ENCODE data around the gene MRPS22. TPM values are rescaled to one million over a fixed set of nuclear protein-coding genes. Genes with fewer than 3 reads are reported as not detected.
A peak's percentile ranks its signal among the peaks of the same experiment; 100 is the strongest.
"Not testable (repeated sequence)": the region's sequence is repeated elsewhere in the genome, so short reads cannot be mapped to it uniquely, and the experiment has no call there.

MRPS22 gene
- polyA plus RNA-seq, 3 donors, result 19.2 to 43.2 (median 39.0) TPM

DNA sequence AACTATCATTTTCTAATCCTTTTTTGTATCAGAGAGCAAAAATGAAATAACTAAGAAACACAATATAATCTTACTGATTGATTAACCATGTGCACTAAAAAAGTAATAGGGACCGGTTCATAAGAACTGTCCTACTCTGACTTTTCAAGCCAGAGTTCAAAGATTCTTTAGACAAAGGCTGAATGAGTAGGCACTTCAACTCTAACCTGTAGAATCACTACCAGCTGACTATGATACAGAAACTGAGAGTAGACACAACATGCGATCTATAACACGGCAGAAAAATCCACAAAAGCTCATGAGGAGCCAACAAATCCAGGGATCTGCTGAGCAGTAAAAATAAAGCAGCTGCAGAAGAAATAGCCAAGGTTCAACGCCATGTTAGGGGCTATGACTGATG, 36.8 kb downstream of the MRPS22 start:
- no peak overlapping the region for H3K4me3 Mint-ChIP-seq
- H3K79me2 ChIP-seq (ENCODE audit: insufficient read depth, low read length), result peaks cover 69% of the 10 kb centered on the region
- 97% methylated on average over 3 of the region's 4 CpGs for WGBS (ENCODE audit: insufficient coverage)
- intact Hi-C loops (cut with micrococcal nuclease), result no loop called here
- peak overlapping the region in 1 of 7 donors; percentile 23 for H3K27ac Mint-ChIP-seq
- DNase-seq, result no peak
- no peak overlapping the region for H2AFZ ChIP-seq (ENCODE audit: insufficient read depth, low read depth, low read length, poor library complexity, severe bottlenecking)
- peaks cover 82 to 92% of the 10 kb centered on the region in 2 donors for H3K36me3 ChIP-seq (replicated peaks in 1 of 2; ENCODE audit: control insufficient read depth in 1 of 2, insufficient read depth in 2 of 2, low read length in 2 of 2)
- no peaks in the 10 kb centered on the region for H3K27me3 Mint-ChIP-seq (ENCODE audit: low read depth in 3 of 3)
- H4K20me1 ChIP-seq (ENCODE audit: insufficient read depth, low read length), result peaks cover 79% of the 10 kb centered on the region
- H3K4me3 ChIP-seq (replicated peaks in 1 of 3; ENCODE audit: low read depth in 2 of 3, low read length in 3 of 3), result no peak overlapping the region
- no peaks in the 10 kb centered on the region for H3K27me3 ChIP-seq (ENCODE audit: control insufficient read depth in 2 of 2, insufficient read depth in 2 of 2, low read length in 2 of 2)
- H3K36me3 Mint-ChIP-seq, result peaks cover 58 to 68% of the 10 kb centered on the region in 2 donors
- no peak for TF ChIP-seq CTCF (IDR thresholded peaks at IDR 0.05)
- H3K4me2 ChIP-seq (replicated peaks; ENCODE audit: extremely low read depth, low read length, poor library complexity, severe bottlenecking), result no peak overlapping the region
- H3K27ac ChIP-seq (ENCODE audit: low read depth in 1 of 2, low read length in 2 of 2), result no peak overlapping the region
- no peaks in the 10 kb centered on the region for H3K4me1 Mint-ChIP-seq
- no peaks in the 10 kb centered on the region for H3K4me1 ChIP-seq (ENCODE audit: control insufficient read depth in 1 of 2, insufficient read depth in 2 of 2, low read length in 2 of 2)
- H3K9me3 ChIP-seq (replicated peaks in 1 of 2; ENCODE audit: control insufficient read depth in 1 of 2, insufficient read depth in 1 of 2, low read length in 2 of 2), result no peaks in the 10 kb centered on the region
- no peaks in the 10 kb centered on the region for H3K9me3 Mint-ChIP-seq
- no peak overlapping the region for H3K9ac ChIP-seq (ENCODE audit: insufficient read depth, low read length, poor library complexity, severe bottlenecking)

GRCh38 chr3:139382291-139382690, 38.5 kb downstream of the MRPS22 start:
- Histone ChIP-seq H3K79me2 (ENCODE audit: insufficient read depth, low read length) (peaks cover 86% of the 10 kb centered on the region), H4K20me1 (ENCODE audit: insufficient read depth, low read length) (peaks cover 89% of the 10 kb centered on the region), H3K36me3 (replicated peaks in 1 of 2; ENCODE audit: control insufficient read depth in 1 of 2, insufficient read depth in 2 of 2, low read length in 2 of 2) (peaks cover 65 to 76% of the 10 kb centered on the region in 2 donors)
- H3K4me1 ChIP-seq (ENCODE audit: control insufficient read depth in 1 of 2, insufficient read depth in 2 of 2, low read length in 2 of 2); H3K27ac ChIP-seq (ENCODE audit: low read depth in 1 of 2, low read length in 2 of 2); H3K27me3 ChIP-seq (ENCODE audit: control insufficient read depth in 2 of 2, insufficient read depth in 2 of 2, low read length in 2 of 2); H3K4me2 ChIP-seq (replicated peaks; ENCODE audit: extremely low read depth, low read length, poor library complexity, severe bottlenecking); H3K27me3 Mint-ChIP-seq (ENCODE audit: low read depth in 3 of 3); H3K4me3 ChIP-seq (replicated peaks in 1 of 3; ENCODE audit: low read depth in 2 of 3, low read length in 3 of 3); H3K9ac ChIP-seq (ENCODE audit: insufficient read depth, low read length, poor library complexity, severe bottlenecking); H3K9me3 ChIP-seq (replicated peaks in 1 of 2; ENCODE audit: control insufficient read depth in 1 of 2, insufficient read depth in 1 of 2, low read length in 2 of 2); intact Hi-C loops (cut with micrococcal nuclease); DNase-seq; H2AFZ ChIP-seq (ENCODE audit: insufficient read depth, low read depth, low read length, poor library complexity, severe bottlenecking); H3K4me3 Mint-ChIP-seq; H3K9me3 Mint-ChIP-seq: not testable (repeated sequence)
- Mint-ChIP-seq H3K36me3 (peaks cover 54 to 60% of the 10 kb centered on the region in 2 donors), H3K4me1 (peaks cover 14% of the 10 kb centered on the region), H3K27ac (peak overlapping the region in 2 of 7 donors; percentile 19 to 52)
- WGBS (ENCODE audit: insufficient coverage), result no CpG with 5 or more reads among the region's 2 CpGs

Data from CD14-positive monocyte (primary cell).